ENCODE measurements around the gene LRRC56.

DNA sequence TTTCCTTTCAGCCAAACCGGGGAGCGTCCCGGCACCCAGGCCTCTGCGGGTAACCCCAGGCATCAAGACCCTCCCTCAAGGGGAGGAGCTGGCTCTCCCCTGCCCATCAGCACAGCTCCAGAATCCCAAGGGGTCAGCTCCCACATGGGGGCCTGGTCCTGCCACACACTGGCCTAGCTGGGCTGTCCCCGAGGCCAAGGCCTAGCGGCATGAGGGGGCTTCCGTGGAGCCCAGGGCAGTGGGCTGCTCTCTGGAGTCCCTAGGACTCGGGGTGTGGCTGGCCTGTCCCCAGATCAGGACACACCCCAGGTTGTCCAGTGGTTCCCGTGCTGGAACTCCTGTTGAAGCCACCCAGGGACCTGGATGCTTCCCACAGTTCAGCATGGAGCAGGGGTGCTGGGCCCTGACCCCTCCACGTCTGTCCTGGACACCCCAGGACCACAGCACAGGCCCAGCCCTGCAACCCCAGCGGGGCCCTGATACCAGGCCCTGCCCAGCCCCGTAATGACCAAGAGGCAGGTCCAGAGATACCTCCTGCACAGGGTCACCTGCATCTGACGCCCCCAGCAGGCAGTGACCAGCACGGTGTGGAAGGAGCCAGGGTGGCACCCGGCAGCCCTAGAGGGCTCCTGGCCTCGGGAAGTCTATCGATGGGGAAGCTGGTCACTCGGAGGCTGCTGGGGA is 7.5 kb upstream of the LRRC56 start:
- no peak for TF ChIP-seq POLR2AphosphoS5 (IDR thresholded peaks at IDR 0.05; ENCODE audit: control insufficient read depth, insufficient read depth, low read depth, low read length)
- TF ChIP-seq, protein P1, sequence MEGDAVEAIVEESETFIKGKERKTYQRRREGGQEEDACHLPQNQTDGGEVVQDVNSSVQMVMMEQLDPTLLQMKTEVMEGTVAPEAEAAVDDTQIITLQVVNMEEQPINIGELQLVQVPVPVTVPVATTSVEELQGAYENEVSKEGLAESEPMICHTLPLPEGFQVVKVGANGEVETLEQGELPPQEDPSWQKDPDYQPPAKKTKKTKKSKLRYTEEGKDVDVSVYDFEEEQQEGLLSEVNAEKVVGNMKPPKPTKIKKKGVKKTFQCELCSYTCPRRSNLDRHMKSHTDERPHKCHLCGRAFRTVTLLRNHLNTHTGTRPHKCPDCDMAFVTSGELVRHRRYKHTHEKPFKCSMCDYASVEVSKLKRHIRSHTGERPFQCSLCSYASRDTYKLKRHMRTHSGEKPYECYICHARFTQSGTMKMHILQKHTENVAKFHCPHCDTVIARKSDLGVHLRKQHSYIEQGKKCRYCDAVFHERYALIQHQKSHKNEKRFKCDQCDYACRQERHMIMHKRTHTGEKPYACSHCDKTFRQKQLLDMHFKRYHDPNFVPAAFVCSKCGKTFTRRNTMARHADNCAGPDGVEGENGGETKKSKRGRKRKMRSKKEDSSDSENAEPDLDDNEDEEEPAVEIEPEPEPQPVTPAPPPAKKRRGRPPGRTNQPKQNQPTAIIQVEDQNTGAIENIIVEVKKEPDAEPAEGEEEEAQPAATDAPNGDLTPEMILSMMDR (IDR thresholded peaks at IDR 0.05 in 2 of 3, conservative IDR thresholded peaks at IDR 0.05 in 1 of 3; ENCODE audit: insufficient read depth in 2 of 3, low read depth in 1 of 3, low read length in 3 of 3), result no peak
- no peak for TF ChIP-seq SP1 (CRISPR knock-in tag; IDR thresholded peaks at IDR 0.05)
- TF ChIP-seq ATF4 (CRISPR knock-in tag; IDR thresholded peaks at IDR 0.05), result no peak
- no peak for TF ChIP-seq ELF1 (tag; IDR thresholded peaks at IDR 0.05)
- TF ChIP-seq ATF2 (CRISPR knock-in tag; IDR thresholded peaks at IDR 0.05), result no peak
- TF ChIP-seq, protein P2, sequence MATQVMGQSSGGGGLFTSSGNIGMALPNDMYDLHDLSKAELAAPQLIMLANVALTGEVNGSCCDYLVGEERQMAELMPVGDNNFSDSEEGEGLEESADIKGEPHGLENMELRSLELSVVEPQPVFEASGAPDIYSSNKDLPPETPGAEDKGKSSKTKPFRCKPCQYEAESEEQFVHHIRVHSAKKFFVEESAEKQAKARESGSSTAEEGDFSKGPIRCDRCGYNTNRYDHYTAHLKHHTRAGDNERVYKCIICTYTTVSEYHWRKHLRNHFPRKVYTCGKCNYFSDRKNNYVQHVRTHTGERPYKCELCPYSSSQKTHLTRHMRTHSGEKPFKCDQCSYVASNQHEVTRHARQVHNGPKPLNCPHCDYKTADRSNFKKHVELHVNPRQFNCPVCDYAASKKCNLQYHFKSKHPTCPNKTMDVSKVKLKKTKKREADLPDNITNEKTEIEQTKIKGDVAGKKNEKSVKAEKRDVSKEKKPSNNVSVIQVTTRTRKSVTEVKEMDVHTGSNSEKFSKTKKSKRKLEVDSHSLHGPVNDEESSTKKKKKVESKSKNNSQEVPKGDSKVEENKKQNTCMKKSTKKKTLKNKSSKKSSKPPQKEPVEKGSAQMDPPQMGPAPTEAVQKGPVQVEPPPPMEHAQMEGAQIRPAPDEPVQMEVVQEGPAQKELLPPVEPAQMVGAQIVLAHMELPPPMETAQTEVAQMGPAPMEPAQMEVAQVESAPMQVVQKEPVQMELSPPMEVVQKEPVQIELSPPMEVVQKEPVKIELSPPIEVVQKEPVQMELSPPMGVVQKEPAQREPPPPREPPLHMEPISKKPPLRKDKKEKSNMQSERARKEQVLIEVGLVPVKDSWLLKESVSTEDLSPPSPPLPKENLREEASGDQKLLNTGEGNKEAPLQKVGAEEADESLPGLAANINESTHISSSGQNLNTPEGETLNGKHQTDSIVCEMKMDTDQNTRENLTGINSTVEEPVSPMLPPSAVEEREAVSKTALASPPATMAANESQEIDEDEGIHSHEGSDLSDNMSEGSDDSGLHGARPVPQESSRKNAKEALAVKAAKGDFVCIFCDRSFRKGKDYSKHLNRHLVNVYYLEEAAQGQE (IDR thresholded peaks at IDR 0.05; ENCODE audit: borderline replicate concordance), result no peak
- TF ChIP-seq, protein P2 (CRISPR knock-in tag; IDR thresholded peaks at IDR 0.05; ENCODE audit: low read depth), result no peak
- no peak for TF ChIP-seq NRF1 (conservative IDR thresholded peaks at IDR 0.05 in 1 of 2, IDR thresholded peaks at IDR 0.05 in 1 of 2)
- no peak for TF ChIP-seq RFX5 (IDR thresholded peaks at IDR 0.05; ENCODE audit: low read depth, low read length)
- TF ChIP-seq HMGXB4 (CRISPR knock-in tag; IDR thresholded peaks at IDR 0.05), result no peak
- no peak for TF ChIP-seq ESRRA (IDR thresholded peaks at IDR 0.05; ENCODE audit: borderline replicate concordance, low read depth)
- TF ChIP-seq ZNF3 (CRISPR knock-in tag; IDR thresholded peaks at IDR 0.05), result no peak
- no peak for TF ChIP-seq ZNF174 (CRISPR knock-in tag; IDR thresholded peaks at IDR 0.05)
- TF ChIP-seq KDM1A (IDR thresholded peaks at IDR 0.05), result no peak
